ENCODE results near the gene STK11.

STK11 gene

GRCh38 chr19:1266129-1266915, 60.7 kb downstream of the STK11 start:
- in situ Hi-C loops (cut with HindIII; ENCODE audit: low pct_ligation_motif_present, low pct_unique_long_range_greater_than_20kb, low sequenced_read_pairs) = no loop called here
- peak; percentile 84 for DNase-seq

GRCh38 chr19:1266916-1267476, 61.4 kb downstream of the STK11 start:
- in situ Hi-C loops (cut with HindIII; ENCODE audit: low pct_ligation_motif_present, low pct_unique_long_range_greater_than_20kb, low sequenced_read_pairs) = no loop called here
- DNase-seq = peak; percentile 52

GRCh38 chr19:1267477-1268225, 62.1 kb downstream of the STK11 start:
- no peak for DNase-seq
- in situ Hi-C loops (cut with HindIII; ENCODE audit: low pct_ligation_motif_present, low pct_unique_long_range_greater_than_20kb, low sequenced_read_pairs) = no loop called here

- in situ Hi-C loops (cut with HindIII; ENCODE audit: low pct_ligation_motif_present, low pct_unique_long_range_greater_than_20kb, low sequenced_read_pairs) = no loop called here
Observed at GRCh38 chr19:1268226-1269064, 62.9 kb downstream of the STK11 start.

GRCh38 chr19:1269065-1269477, 63.5 kb downstream of the STK11 start, which contains the start of gene CIRBP:
Gene CIRBP, plus strand, starts transcription at chr19:1269332. Its CDS starts 1,602 bp downstream, at chr19:1270934.
- peak; percentile 96 for DNase-seq

More at GRCh38 chr19:1268226-1269064, 62.9 kb downstream of the STK11 start:
- DNase-seq = no peak

GRCh38 chr19:1269478-1270212, 64.1 kb downstream of the STK11 start:
- in situ Hi-C loops (cut with HindIII; ENCODE audit: low pct_ligation_motif_present, low pct_unique_long_range_greater_than_20kb, low sequenced_read_pairs) = no loop called here
- DNase-seq = peak; percentile 81

More at GRCh38 chr19:1269065-1269477, 63.5 kb downstream of the STK11 start, which contains the start of gene CIRBP:
- in situ Hi-C loops (cut with HindIII; ENCODE audit: low pct_ligation_motif_present, low pct_unique_long_range_greater_than_20kb, low sequenced_read_pairs) = no loop called here

GRCh38 chr19:1270213-1270853, 64.8 kb downstream of the STK11 start:
- in situ Hi-C loops (cut with HindIII; ENCODE audit: low pct_ligation_motif_present, low pct_unique_long_range_greater_than_20kb, low sequenced_read_pairs) = no loop called here
- no peak for DNase-seq

- in situ Hi-C loops (cut with HindIII; ENCODE audit: low pct_ligation_motif_present, low pct_unique_long_range_greater_than_20kb, low sequenced_read_pairs) = no loop called here
- DNase-seq = no peak
Observed at GRCh38 chr19:1270854-1271527, 65.4 kb downstream of the STK11 start.

- DNase-seq = no peak
- in situ Hi-C loops (cut with HindIII; ENCODE audit: low pct_ligation_motif_present, low pct_unique_long_range_greater_than_20kb, low sequenced_read_pairs) = no loop called here
Observed at GRCh38 chr19:1271528-1272422, 66.2 kb downstream of the STK11 start.

- in situ Hi-C loops (cut with HindIII; ENCODE audit: low pct_ligation_motif_present, low pct_unique_long_range_greater_than_20kb, low sequenced_read_pairs) = no loop called here
- no peak for DNase-seq
Observed at GRCh38 chr19:1272423-1273262, 67.1 kb downstream of the STK11 start.

- DNase-seq = no peak
- in situ Hi-C loops (cut with HindIII; ENCODE audit: low pct_ligation_motif_present, low pct_unique_long_range_greater_than_20kb, low sequenced_read_pairs) = no loop called here
Observed at GRCh38 chr19:1273263-1274041, 67.9 kb downstream of the STK11 start.

GRCh38 chr19:1274081-1274851, 68.7 kb downstream of the STK11 start:
- DNase-seq = no peak
- in situ Hi-C loops (cut with HindIII; ENCODE audit: low pct_ligation_motif_present, low pct_unique_long_range_greater_than_20kb, low sequenced_read_pairs) = no loop called here

GRCh38 chr19:1274852-1275259, 69.3 kb downstream of the STK11 start:
- in situ Hi-C loops (cut with HindIII; ENCODE audit: low pct_ligation_motif_present, low pct_unique_long_range_greater_than_20kb, low sequenced_read_pairs) = no loop called here
- no peak for DNase-seq

All from ACHN (cell line).